Tongue (tissue), 2 donors: ENCODE data around the gene NOVA1. TPM values are rescaled to one million over a fixed set of nuclear protein-coding genes. Genes with fewer than 3 reads are reported as not detected.
A peak's percentile ranks its signal among the peaks of the same experiment; 100 is the strongest.
"Not testable (repeated sequence)": the region's sequence is repeated elsewhere in the genome, so short reads cannot be mapped to it uniquely, and the experiment has no call there.

Source experiments
- DNase-seq: peaks from one replicate; pipeline ENCODE4 v3.0.0-alpha.2; 2015
- total RNA-seq: library from RNA; depleted of rRNA; stranded (reverse); fragments of >200 nt; gene quantifications from one replicate; pipeline ENCODE4 v1.2.3, GENCODE V29; 2014

NOVA1 gene, protein sequence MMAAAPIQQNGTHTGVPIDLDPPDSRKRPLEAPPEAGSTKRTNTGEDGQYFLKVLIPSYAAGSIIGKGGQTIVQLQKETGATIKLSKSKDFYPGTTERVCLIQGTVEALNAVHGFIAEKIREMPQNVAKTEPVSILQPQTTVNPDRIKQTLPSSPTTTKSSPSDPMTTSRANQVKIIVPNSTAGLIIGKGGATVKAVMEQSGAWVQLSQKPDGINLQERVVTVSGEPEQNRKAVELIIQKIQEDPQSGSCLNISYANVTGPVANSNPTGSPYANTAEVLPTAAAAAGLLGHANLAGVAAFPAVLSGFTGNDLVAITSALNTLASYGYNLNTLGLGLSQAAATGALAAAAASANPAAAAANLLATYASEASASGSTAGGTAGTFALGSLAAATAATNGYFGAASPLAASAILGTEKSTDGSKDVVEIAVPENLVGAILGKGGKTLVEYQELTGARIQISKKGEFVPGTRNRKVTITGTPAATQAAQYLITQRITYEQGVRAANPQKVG
- total RNA-seq, result 15.5 TPM

DNA sequence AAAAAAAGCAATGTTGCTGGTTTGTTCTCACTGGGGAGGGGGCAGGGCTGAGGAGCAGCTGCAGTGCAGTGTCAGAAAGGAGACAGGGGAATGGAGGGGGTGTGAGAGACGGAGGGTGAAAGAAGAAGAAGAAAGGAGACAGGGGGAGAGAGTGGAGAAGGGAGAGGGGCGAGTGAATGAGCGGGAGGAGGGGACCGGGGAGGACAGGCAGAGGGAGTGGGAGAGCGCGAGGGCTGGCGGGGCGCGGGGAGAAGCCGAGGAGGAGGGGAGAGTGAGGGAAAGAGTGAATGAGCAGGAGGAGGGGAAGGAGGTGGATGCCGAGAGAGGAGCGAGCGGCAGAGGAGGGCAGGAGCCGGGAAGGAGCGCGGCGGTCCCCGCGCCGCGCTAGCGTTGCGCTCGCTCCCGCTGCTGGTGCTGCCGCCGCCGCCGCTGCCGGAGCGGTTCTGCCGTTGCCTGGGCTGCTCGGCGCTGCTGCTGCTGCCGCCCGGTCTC is at the start of gene NOVA1:
TSS of gene NOVA1 (minus strand) at position 445 of the 492 bp plus-strand sequence. CDS start 597 bp downstream, outside the sequence.
- no peak for DNase-seq

DNA sequence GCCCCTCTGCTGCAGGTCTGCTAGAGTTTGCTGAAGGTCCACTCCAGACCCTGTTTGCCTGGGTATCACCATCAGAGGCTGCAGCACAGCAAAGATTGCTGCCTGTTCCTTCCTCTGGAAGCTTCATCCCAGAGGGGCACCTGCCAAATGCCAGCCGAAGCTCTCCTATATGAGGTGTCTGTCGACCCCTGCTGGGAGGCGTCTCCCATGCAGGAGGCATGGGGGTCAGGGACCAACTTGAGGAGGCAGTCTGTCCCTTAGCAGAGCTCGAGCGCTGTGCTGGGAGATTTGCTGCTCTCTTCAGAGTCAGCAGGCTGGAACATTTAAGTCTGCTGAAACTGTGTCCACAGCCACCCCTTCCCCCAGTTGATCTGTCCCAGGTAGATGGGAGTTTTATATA is 47.2 kb upstream of the NOVA1 start:
- DNase-seq, result not testable (repeated sequence)

DNA sequence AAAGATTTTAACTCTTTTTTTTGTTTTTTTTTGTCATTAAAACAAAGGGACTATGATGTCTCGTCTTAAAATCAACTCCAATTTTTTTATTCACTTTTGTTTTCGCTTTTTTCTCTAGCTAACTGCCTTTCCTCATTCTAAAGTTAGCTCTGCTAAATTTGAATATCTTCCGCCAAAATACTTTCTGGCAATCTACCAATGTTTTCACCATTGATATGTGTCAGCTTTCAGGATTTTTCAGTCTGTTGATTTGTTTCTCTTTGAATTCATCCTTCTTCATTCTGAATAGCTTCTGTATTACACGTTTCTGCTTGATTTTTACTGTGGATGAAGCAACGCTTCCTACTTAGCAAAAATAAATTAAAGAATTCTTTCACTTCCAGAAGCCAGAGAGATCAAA is 38.7 kb upstream of the NOVA1 start:
- peak; percentile 24 for DNase-seq

DNA sequence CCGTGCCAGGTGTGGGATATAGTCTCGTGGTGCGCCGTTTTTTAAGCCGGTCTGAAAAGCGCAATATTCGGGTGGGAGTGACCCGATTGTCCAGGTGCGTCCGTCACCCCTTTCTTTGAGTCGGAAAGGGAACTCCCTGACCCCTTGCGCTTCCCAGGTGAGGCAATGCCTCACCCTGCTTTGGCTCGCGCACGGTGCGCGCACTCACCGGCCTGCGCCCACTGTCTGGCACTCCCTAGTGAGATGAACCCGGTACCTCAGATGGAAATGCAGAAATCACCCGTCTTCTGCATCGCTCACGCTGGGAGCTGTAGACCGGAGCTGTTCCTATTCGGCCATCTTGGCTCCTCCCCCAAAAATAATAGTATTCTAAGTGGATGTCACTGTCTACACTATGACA is 37.1 kb upstream of the NOVA1 start:
- not testable (repeated sequence) for DNase-seq

DNA sequence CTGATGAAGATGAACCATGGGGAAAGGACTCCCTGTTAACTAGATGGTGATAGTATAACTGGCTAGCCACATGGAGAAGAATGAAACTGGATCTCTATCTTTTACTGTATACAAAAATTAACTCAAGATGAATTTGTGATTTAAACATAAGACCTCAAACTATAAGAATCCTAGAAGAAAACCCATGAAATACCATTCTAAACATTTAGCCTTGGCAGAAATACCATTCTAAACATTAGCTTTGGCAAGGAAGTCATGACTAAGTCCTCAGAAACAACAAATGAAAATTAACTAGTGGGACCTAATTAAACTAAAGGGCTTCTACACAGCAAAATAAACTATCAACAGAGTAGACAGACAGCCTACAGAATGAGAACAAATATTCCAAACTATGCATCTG is 28.4 kb upstream of the NOVA1 start:
- no peak for DNase-seq

DNA sequence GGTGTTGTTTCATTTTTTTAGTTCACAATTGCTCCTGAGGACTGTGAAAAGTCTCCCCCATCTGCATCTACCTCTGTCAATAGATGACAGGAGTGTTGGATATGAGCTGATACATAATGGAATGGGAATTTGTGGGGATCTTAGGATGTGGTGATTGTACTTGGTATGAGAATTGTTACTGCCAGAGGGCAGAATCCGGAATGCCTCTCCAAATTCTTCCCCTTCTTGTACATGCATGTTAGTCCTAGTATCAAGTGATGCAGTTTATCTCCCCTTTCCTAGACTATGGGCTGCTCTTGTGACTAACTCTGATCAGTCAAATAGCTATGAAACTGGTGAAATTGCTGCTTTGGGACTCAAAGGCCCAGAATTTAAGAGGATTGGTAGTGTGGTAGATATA is 24.8 kb upstream of the NOVA1 start:
- no peak for DNase-seq

DNA sequence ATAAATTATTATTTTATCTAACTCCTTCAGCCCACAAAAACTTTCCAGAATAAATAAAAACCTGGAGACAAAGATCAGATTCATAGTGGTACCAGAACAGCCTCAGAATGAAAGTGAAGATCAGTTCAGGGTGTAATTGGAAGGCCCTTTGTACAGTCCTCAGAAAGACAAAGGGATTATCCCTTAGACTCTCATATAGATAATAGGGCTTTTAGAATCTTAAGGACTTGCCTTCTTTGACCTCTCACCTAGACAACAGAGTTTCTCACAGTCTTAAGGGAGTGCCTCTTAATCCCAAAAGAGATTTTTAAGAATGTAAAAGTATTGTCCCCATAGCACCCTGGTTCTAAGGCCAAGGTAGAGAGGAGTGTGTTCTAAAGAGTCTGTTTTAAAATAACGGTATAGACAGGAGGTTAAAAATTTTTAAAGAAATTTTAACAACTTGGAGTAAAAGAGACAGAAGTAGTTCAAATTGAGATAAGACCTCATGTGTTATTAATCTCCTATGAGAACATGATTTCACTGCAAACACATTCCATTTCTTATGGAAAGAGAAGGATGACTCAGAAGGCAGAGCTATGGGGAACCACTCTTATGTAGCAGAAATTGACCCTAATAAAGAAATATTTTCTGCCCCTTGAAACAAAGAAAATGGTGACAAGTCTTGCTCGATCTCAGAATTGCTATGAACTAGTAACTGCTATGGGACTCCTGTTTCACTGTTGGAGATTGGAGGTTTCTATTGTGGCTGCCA is 24.2 kb upstream of the NOVA1 start:
- DNase-seq, result no peak

DNA sequence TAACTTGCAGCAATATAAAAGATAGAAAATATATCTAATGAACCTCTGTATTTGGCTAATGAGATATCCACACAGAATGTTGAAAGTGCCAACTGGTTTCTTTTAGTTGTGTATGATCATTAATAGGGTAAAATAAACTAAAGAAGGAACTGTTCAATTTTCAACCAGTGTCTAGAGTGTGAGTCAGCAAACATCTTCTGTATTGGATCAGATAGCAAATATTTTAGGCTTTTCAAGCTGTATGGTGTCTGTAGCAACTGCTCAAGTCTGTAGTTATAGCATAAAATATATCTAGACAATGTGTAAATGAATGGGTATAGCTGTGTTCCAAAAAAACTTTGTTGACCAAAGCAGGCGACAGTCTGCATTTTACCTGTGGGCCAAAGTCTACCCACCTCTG is 23.5 kb upstream of the NOVA1 start:
- DNase-seq, result no peak

DNA sequence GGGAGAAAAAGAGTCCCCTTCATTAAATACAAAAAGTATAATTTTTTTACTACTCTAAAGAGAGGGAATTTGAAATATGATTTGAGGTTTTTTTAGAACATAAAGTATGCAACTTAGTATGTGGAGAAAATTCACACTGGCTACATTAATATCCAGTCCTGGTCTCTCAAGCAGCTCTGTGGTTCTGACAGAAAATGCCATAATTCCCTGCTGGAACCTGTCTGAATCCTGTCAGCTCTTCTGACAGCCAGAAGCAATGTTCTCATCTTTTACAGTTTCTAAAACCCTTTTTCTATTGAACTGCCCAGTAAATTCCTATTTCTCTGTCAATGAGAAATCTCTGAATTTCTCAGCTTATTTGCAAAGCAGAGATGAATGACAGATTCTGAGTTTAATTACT is 13.4 kb upstream of the NOVA1 start:
- no peak for DNase-seq

DNA sequence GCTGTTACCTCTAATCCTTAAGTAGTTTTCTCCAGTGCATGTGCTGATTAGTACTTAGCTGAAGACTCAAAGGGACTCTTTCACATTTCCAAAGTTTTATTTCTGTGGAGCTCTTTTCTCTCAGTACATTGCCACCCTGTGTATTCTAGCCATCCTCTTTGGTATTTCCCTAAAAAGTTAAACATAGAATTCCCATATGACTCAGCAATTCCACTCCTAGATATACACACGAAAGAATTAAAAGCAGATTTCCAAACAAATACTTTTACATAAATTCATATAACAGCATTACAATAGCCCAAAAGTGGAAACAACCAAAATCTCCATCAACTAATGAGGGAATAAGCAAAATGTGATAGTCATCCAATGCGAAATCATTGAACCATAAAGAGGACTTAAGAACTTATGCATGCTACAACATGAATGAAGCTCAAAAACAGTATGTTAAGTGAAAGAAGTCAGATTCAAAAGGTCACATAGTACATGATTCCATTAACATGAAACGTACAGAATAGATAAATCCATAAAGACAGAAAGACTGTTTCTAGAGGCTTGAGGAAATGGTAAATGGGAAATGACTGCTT is 9.0 kb upstream of the NOVA1 start:
- no peak for DNase-seq

DNA sequence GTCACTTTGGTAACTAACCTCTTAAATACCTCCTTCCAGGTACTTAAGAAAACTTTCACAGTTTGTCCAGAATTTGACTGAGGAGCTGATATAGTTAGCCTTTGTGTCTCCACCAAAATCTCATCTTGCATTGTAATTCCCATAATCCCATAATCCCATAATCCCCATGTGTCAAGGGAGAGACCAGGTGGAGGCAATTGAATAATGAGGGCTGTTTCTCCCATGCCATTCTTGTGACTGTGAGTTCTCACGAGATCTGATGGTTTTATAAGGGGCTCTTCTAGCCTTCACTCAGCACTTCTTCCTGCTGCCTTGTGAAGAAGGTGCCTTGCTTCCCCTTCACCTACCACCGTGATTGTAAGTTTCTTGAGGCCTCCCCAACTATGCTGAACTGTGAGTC is 7.8 kb upstream of the NOVA1 start:
- DNase-seq, result no peak

DNA sequence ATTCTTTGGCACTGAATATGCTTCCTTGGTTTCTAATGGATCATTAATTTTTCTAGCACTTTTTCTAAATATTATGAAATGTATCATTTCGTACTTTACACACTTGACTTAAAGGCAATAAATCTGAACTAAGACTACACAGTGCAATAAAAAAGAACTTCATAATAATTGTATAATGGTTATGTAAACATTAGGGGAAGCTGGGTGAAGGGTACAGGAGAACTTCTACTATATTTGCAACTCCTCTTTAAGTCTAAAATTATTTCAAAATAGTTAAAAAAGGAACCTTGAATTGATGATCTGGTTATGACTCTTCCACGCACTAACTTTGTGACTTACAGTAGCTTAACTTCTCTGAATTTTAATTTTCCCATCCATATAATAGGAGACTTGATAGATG is 5.1 kb upstream of the NOVA1 start:
- no peak for DNase-seq

DNA sequence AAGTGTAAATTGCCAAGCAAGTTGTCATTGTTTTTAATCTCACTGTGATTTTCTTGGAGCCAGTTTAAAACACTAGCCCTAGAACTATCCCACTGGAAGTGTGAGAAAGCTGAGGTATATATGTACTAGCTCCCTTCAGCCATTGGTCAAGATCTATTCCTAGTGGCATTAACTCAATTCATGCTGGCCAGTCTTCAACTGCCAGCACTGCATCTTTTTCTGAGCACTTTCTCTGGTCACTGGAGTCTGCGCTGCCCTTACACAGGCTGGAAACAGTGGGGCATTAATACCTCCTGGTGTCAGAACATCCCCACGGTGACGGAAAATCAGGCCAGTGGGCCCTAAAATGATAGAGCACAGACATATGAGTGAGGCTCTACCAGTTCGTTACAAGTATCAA is 4.0 kb upstream of the NOVA1 start:
- no peak for DNase-seq

DNA sequence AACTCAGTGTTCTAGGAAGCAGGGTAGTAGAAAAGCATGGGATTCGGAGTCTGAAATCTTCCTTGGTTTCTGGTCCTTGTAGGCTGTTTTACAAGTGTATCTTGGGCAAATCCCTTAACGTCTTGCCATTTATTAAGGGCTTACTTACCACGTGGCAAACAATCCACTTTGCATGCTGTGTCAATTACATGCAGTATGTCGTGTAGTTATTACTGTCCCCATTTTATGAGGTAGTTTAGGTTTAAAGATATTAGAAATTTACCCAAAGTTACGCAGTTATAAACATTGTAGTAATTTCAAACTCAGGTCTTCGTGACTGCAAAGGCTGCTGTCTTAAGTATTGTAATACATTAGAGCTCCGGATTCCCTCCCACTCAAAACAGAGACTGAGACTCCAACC is 1.5 kb upstream of the NOVA1 start:
- no peak for DNase-seq

DNA sequence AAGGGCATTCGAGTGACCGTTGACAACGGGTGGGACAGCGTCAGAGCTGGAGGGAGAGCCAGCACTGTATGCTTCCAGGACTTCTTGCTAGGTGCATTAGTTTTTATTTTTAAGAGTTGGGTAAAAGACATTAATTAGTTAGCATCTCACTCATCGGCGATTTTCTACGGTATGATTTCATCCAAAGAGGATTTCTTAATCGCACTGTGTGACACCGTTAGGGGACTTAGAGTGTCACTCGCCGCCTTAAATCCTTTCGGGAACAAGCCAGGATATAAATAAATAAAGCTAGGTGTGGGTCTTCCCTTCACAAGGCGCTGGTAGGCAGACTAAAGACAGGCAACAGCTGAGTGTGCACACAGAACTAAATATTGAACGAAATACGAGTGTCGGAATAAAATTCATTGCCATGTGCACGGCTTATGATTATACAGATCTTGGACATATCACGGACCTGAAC is 869 bp upstream of the NOVA1 start:
- DNase-seq, result no peak

DNA sequence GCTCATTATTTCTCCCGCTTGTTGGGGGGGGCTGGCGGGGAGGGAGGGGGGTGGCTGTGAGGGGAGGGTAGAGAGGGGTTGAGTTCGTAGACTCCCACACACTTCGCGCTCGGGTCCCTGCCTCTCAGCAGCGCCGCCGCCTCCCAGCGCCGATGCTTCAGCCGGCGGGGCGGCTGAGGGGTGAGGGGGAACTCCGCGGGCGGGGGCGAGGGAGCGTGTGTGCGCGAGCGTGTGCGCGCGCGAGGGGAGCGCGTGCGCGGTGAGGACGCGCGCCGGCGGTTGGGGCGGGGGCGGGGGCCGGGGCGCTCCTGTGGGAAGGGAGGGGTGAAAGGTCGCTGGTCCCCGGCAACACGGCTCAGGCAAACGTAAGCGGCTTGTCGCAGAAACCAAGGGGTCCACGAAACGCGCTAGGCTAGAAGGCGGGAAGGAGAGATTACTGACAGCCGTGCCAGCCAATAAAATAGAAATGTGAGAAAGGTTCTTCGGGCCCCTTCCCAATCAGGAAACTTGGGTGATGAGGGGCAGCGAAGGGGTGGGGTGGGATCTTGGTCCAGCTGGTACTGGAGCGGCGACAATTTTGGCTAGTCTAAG is 343 bp upstream of the NOVA1 start:
- peak; percentile 98 for DNase-seq

DNA sequence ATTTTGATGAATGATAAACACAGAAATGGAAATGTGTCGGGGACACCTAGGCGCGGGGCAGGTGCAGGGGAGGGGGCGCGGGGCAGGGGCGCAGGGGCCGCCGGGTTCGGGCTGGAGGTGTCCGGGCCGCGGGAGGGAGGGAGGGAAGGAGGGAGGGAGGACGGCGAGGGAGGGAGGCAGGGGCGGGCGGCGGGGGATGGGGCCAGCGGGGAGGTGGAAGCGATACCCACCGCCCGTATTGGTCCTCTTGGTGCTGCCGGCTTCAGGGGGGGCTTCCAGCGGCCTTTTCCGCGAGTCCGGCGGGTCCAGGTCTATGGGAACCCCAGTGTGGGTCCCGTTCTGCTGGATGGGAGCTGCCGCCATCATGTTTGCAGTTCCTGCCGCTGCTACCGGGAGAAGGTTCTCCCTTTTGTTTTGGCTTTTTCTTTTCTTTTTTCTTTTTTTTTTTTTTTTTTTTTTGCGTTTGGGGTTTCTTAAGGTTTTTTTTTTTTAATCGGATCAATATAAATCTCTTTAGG is 703 bp downstream of the NOVA1 start:
- peak; percentile 57 for DNase-seq

DNA sequence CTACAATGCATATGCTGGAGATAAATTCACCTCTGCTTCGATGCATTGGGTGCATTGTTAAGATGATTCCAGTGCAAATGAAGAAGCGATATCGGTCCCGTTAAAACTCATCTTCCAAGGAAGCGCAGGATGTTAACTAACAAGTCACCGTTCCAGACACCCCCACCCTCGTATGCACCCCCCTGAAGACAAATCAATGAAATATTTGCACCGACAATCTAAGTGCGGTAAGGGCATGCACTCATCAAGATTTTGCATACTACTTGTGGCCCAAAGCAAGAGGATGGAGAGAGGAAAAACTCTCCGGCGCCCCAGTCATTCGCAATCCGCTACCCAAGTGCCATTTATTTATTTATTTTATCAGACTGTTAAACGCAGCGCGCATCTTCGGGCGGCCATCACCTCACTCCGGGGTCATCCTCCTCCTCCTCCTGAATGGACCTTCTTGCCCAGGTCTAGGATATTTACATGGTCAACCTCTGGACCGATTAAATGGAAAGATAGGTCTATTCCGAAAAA is 1.2 kb downstream of the NOVA1 start:
- peak; percentile 57 for DNase-seq

DNA sequence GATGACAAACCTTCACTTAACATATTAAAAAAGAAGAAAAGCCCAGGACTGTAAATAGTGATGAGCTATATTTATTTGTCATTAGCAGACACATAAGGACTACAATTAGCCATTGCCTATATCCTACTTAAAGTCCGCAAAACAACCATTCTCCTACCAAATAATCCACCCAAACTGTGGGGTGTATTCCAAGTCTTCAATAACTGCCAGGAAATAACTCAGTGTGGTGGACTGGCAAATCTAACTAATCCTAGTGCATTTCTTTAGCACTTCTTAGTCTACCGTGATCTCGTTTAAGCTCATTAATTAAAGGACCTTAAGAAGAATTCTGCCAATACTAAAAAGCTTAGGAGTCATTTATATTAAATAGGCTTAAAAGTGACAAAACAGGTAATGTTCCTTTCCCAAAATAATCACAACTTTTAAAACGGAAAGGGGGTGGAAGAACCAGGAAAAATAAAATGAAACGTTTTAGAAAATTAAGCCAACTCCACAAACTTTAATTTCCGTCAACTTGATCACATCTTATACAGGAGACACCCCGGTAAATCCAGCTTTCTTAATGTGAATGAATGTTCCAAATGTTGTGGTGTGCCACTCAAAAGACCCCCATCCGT is 1.8 kb downstream of the NOVA1 start:
- DNase-seq, result peak; percentile 29

DNA sequence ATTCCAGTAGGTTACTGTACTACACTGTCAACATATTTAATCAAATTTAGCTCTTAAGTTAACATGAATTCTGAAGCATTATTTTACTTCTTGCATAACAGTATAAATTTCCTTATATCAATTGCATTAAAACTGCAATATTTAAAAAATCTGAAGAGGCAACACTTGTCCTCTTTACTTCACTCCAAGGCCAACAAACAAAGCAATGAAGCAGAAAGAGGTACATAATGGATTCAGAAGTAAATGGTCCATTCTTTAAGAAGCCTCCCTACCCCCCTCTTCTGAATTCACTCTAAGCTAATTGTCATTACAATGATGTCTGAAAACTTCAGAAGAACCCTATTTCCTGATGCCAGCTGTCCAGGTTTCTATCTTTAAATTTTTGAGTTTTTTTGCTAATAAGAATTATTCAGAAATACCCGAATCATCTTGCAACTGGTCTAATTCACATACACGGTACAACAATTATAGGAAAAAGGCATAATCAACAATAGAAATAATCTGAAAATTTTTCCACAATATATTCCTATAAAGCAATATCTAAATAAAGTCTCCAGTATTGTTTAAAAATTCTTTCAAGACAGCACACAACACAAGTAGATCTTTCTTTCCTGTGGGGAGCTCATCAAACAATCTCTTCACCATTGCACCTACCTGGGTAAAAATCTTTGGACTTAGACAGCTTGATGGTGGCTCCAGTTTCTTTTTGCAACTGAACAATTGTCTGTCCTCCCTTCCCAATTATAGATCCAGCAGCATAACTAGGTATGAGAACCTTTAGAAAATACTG is 2.9 kb downstream of the NOVA1 start:
- DNase-seq, result no peak

DNA sequence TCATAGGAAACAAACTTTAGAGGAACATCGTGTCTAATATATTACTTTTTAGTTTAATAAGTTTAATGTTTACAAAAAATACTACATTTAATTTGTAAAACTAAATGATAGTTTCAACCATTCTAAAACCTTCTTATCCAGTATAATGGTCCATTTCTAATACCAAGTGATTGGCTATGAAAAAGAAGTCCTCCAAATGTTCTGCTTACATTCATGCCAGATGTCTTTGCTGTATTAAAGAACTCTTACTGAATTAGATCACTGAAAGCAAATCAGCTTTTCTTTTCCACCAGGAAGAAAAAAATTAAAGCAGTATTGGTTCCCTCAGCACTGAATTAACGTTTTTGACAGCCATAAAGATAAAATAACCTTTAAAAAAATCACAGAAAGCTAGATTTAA is 3.7 kb downstream of the NOVA1 start:
- peak; percentile 14 for DNase-seq
